H9 (cell line): ENCODE measurements around the gene CD58. TPM values are rescaled to one million over a fixed set of nuclear protein-coding genes. Genes with fewer than 3 reads are reported as not detected.

Experiments
- DNase-seq: peaks from one replicate; pipeline ENCODE4 v3.0.0-alpha.2; 2017
- H2AFZ ChIP-seq: one replicate; pipeline ENCODE4 v1.6.1; 2013; ENCODE audit warnings: mild to moderate bottlenecking, low read length, control low read depth, moderate library complexity
- H2AK5ac ChIP-seq: 2 replicates; pipeline ENCODE4 v1.6.1; 2013; ENCODE audit warnings: low read length, control low read depth, mixed read lengths; ENCODE audit not compliant: insufficient read length
- H2BK120ac ChIP-seq: one replicate; pipeline ENCODE4 v1.6.1; 2013; ENCODE audit warnings: low read depth, mild to moderate bottlenecking, low read length, control low read depth, inconsistent platforms; ENCODE audit not compliant: poor library complexity, severe bottlenecking
- H2BK12ac ChIP-seq: 2 replicates; pipeline ENCODE4 v1.6.1; 2013; ENCODE audit warnings: low read length, control low read depth, mixed read lengths, low read depth; ENCODE audit not compliant: insufficient read length
- H2BK15ac ChIP-seq: 2 replicates; pipeline ENCODE4 v1.6.1; 2013; ENCODE audit warnings: low read depth, low read length, control low read depth
- H2BK20ac ChIP-seq: one replicate; pipeline ENCODE4 v1.6.1; 2013; ENCODE audit warnings: low read depth, mild to moderate bottlenecking, low read length, control low read depth, inconsistent platforms; ENCODE audit not compliant: poor library complexity, severe bottlenecking
- H2BK5ac ChIP-seq: 2 replicates; pipeline ENCODE4 v1.6.1; 2013; ENCODE audit warnings: low read length, control low read depth, mixed read lengths; ENCODE audit not compliant: insufficient read length
- H3K14ac ChIP-seq: 2 replicates; pipeline ENCODE4 v1.6.1; 2013; ENCODE audit warnings: low read length, control low read depth; ENCODE audit not compliant: insufficient read depth
- H3K18ac ChIP-seq: 2 replicates; pipeline ENCODE4 v1.6.1; 2013; ENCODE audit warnings: low read depth, mild to moderate bottlenecking, mixed read lengths, low read length, control low read depth; ENCODE audit not compliant: insufficient read length
- H3K23ac ChIP-seq: 2 replicates; pipeline ENCODE4 v1.6.1; 2013; ENCODE audit warnings: low read length, control low read depth, mixed read lengths, low read depth; ENCODE audit not compliant: insufficient read length
- H3K23me2 ChIP-seq: 2 replicates; pipeline ENCODE4 v1.6.1; 2013; ENCODE audit warnings: low read depth, mild to moderate bottlenecking, mixed read lengths, low read length, control low read depth; ENCODE audit not compliant: insufficient read length, poor library complexity, severe bottlenecking
- H3K27ac ChIP-seq: 2 replicates; pipeline ENCODE4 v1.5.1; 2013; ENCODE audit warnings: low read length, control low read depth, mixed read lengths, low read depth; ENCODE audit not compliant: insufficient read length
- H3K27me3 ChIP-seq: 2 replicates; pipeline ENCODE4 v1.6.1; 2013; ENCODE audit warnings: low read length, control low read depth, inconsistent platforms; ENCODE audit not compliant: insufficient read depth
- H3K4ac ChIP-seq: 2 replicates; pipeline ENCODE4 v1.6.1; 2013; ENCODE audit warnings: low read depth, mild to moderate bottlenecking, control low read depth, inconsistent platforms, low read length, moderate library complexity
- H3K4me1 ChIP-seq: 2 replicates; pipeline ENCODE4 v1.6.1; 2013; ENCODE audit warnings: low read length, control low read depth, inconsistent platforms; ENCODE audit not compliant: insufficient read depth
- H3K4me2 ChIP-seq: 2 replicates; pipeline ENCODE4 v1.6.1; 2013; ENCODE audit warnings: low read length, control low read depth, mixed read lengths; ENCODE audit not compliant: insufficient read length, insufficient read depth
- H3K56ac ChIP-seq: 2 replicates; pipeline ENCODE4 v1.6.1; 2013; ENCODE audit warnings: low read depth, mild to moderate bottlenecking, mixed read lengths, low read length, control low read depth; ENCODE audit not compliant: insufficient read length
- H3K79me1 ChIP-seq: 2 replicates; pipeline ENCODE4 v1.6.1; 2013; ENCODE audit warnings: low read depth, mild to moderate bottlenecking, moderate library complexity, low read length, control low read depth, inconsistent platforms; ENCODE audit not compliant: insufficient read depth, poor library complexity, severe bottlenecking
- H3K79me2 ChIP-seq: 2 replicates; pipeline ENCODE4 v1.6.1; 2013; ENCODE audit warnings: low read length, control low read depth, inconsistent platforms; ENCODE audit not compliant: insufficient read depth
- H3K9ac ChIP-seq: 2 replicates; pipeline ENCODE4 v1.6.1; 2013; ENCODE audit warnings: low read length, control low read depth, mixed read lengths; ENCODE audit not compliant: insufficient read length; ENCODE audit errors: extremely low read depth
- H3K9me3 ChIP-seq: one replicate; pipeline ENCODE4 v1.6.1; 2013; ENCODE audit warnings: low read depth, low read length, inconsistent platforms; ENCODE audit not compliant: control insufficient read depth
- H3T11ph ChIP-seq: one replicate; pipeline ENCODE4 v1.6.1; 2013; ENCODE audit warnings: mild to moderate bottlenecking, low read length, control low read depth, inconsistent platforms
- H4K20me1 ChIP-seq: one replicate; pipeline ENCODE4 v1.6.1; 2013; ENCODE audit not compliant: control insufficient read depth, insufficient read length, insufficient read depth
- H4K5ac ChIP-seq: 2 replicates; pipeline ENCODE4 v1.6.1; 2013; ENCODE audit warnings: low read depth, mild to moderate bottlenecking, mixed read lengths, low read length, control low read depth; ENCODE audit not compliant: insufficient read length
- H4K8ac ChIP-seq: replicated peaks from 2 replicates; pipeline ENCODE4 v1.6.1; 2013; ENCODE audit warnings: low read length, control low read depth, mixed read lengths, low read depth; ENCODE audit not compliant: insufficient read length
- H4K91ac ChIP-seq: 2 replicates; pipeline ENCODE4 v1.6.1; 2013; ENCODE audit warnings: low read depth, mild to moderate bottlenecking, moderate library complexity, mixed read lengths, low read length, control low read depth; ENCODE audit not compliant: insufficient read length
- H3K27ac Mint-ChIP-seq, 3 experiments: 2 replicates in 2 of 3; 3 replicates in 1 of 3; pipeline ENCODE4 v1.8.0; 2020 to 2021; ENCODE audit warnings: mixed read lengths in 3 of 3, mild to moderate bottlenecking in 1 of 3, moderate library complexity in 1 of 3
- H3K27me3 Mint-ChIP-seq: 2 replicates; pipeline ENCODE4 v1.8.0; 2021; ENCODE audit warnings: low read depth, mild to moderate bottlenecking, moderate library complexity, mixed read lengths
- H3K36me3 Mint-ChIP-seq, 3 experiments: 2 replicates in 2 of 3; 3 replicates in 1 of 3; pipeline ENCODE4 v1.8.0; 2020 to 2021; ENCODE audit warnings: low read depth in 3 of 3, mixed read lengths in 3 of 3; ENCODE audit not compliant: insufficient read depth in 1 of 3
- H3K4me1 Mint-ChIP-seq, 2 experiments: 2 replicates each; pipeline ENCODE4 v1.8.0; 2020; ENCODE audit warnings: mixed read lengths in 2 of 2
- H3K4me3 Mint-ChIP-seq, 2 experiments: 2 replicates in 1 of 2; 3 replicates in 1 of 2; pipeline ENCODE4 v1.8.0; 2020 to 2021; ENCODE audit warnings: mild to moderate bottlenecking in 2 of 2, mixed read lengths in 2 of 2, moderate library complexity in 1 of 2
- H3K9me3 Mint-ChIP-seq, 2 experiments: 2 replicates in 1 of 2; 3 replicates in 1 of 2; pipeline ENCODE4 v1.8.0; 2020; ENCODE audit warnings: mild to moderate bottlenecking in 2 of 2, mixed read lengths in 2 of 2, moderate library complexity in 1 of 2
- CTCF ChIP-seq: fragments of 200-600 bp; sonication (generic); conservative IDR thresholded peaks from 3 replicates; pipeline ENCODE4 v1.8.0; 2021; ENCODE audit warnings: antibody characterized with exemption, mild to moderate bottlenecking
- WGBS: extraction: QIAGEN DNeasy Blood & Tissue Kit; methylation state at CpG from one replicate; pipeline ENCODE4 v1.1.7; 2013; ENCODE audit warnings: missing lambda C conversion rate, low lambda C conversion rate, mixed read lengths; ENCODE audit not compliant: insufficient read length; ENCODE audit errors: extremely low coverage; 5-methylcytosine and 5-hydroxymethylcytosine counted together
- total RNA-seq: library from RNA; stranded (reverse); gene quantifications from 2 replicates; pipeline ENCODE4 v1.2.1, GENCODE V29; 2021

Gene CD58
- total RNA-seq, 1 experiment from 2014 or later = 4.3 TPM

- Histone ChIP-seq H3K27ac (no peak overlapping the region), H3K23ac (no peak overlapping the region), H3K56ac (no peak overlapping the region), H2BK5ac (no peak overlapping the region), H3K79me1 (no peaks in the 10 kb centered on the region), H3K9me3 (no peaks in the 10 kb centered on the region), H2AFZ (no peak overlapping the region), H4K20me1 (no peaks in the 10 kb centered on the region), H2BK15ac (no peak overlapping the region), H2BK120ac (no peak overlapping the region), H3K79me2 (no peaks in the 10 kb centered on the region), H3K9ac (no peak overlapping the region), H4K5ac (no peak overlapping the region), H3K4me1 (no peaks in the 10 kb centered on the region), H3T11ph (no peak overlapping the region), H3K27me3 (no peaks in the 10 kb centered on the region), H2BK12ac (no peak overlapping the region), H2AK5ac (no peak overlapping the region), H3K18ac (no peak overlapping the region), H3K4me2 (no peak overlapping the region), H4K8ac (no peak overlapping the region), H2BK20ac (no peak overlapping the region), H4K91ac (no peak overlapping the region), H3K23me2 (no peaks in the 10 kb centered on the region), H3K4ac (no peak overlapping the region), H3K14ac (no peak overlapping the region)
- no peak for TF ChIP-seq CTCF
- Mint-ChIP-seq H3K4me3 (no peak overlapping the region), H3K9me3 (no peaks in the 10 kb centered on the region), H3K36me3 (no peaks in the 10 kb centered on the region), H3K4me1 (0 out of 4 replicates have a peak, but pooled peaks cover 0 to 2% of the 10 kb centered on the region in 2 experiments), H3K27me3 (peaks cover 2% of the 10 kb centered on the region; the same call in 1 of the 2 replicates), H3K27ac (no peak overlapping the region)
- no CpG with 5 or more reads among the region's 9 CpGs for WGBS
- DNase-seq = no peak
These were observed 69.5 kb downstream of the CD58 start for GRCh38 chr1:116501125-116501869.
